ENCODE data around the gene IL17C. TPM values are rescaled to one million over a fixed set of nuclear protein-coding genes. Genes with fewer than 3 reads are reported as not detected.

IL17C gene
- polyA plus RNA-seq, 1 of the 3 experiments (the other 2 are of a cell fraction): 0.07 TPM

DNA sequence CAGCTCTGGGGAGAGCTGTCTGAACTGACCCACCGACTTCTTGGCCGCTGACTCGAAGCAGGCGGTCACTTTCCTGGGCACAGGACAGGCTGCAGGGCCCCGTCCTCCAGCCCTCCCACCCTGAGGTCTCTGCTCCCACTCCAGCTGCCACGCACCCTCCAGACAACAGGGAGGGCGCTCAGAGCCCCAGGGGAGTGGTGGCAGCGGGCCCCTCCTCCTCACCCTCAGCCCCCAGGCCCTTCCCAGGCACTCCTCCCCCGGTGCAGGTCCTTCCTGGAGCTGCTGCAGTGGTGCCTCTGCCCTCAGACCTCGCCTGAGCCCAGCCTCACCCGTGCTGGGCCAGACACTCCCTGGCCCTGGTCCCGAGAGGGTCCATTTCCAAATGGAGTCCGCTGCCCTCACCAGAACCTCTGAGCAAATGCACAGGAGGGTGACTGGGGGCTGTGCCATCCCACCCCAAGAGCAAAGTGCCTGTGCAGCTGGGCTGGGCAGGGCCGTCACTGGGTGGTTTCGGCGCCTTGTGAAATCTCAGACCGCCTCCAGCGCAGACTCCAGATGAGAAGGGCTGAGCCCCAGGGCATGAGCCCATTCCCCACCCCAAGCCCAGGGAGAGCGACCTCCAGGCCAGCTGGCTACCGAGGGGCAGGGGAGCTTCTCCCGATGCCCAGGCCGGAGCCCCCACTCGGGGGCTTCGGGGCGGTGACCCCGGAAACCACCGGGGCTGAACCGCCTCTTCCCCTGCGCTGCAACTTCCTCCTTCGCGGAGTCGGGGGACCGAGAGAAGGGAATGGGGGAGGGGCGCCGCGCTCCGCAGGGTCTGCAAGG lies 11.8 kb downstream of the IL17C start:
- peak; percentile 71 for DNase-seq
- Histone ChIP-seq H3K9me3 (no peaks in the 10 kb centered on the region), H4K20me1 (ENCODE audit: insufficient read depth) (no peaks in the 10 kb centered on the region), H3K9ac (peak overlapping the region; percentile 69), H3K36me3 (replicated peaks in 1 of 2; ENCODE audit: control insufficient read depth in 1 of 2, insufficient read depth in 2 of 2, low read length in 1 of 2) (peaks cover 0 to 6% of the 10 kb centered on the region in 2 experiments), H3K4me1 (ENCODE audit: control insufficient read depth in 1 of 2, insufficient read depth in 2 of 2, low read depth in 1 of 2, low read length in 1 of 2) (peaks cover 4 to 10% of the 10 kb centered on the region in 2 experiments; a peak in 2 of 4 replicates), H3K4me2 (peak overlapping the region; percentile 96), H3K27me3 (ENCODE audit: insufficient read depth) (no peaks in the 10 kb centered on the region), H3K79me2 (ENCODE audit: insufficient read depth) (no peaks in the 10 kb centered on the region), H3K4me3 (ENCODE audit: low read depth in 2 of 2, low read length in 1 of 2) (peak overlapping the region; percentile 78 to 83), H3K9me2 (no peaks in the 10 kb centered on the region), H3K27ac (ENCODE audit: low read depth in 2 of 2, low read length in 1 of 2) (no peak overlapping the region; a peak in 1 of 4 replicates), H3F3A (replicated peaks; ENCODE audit: insufficient read depth) (no peaks in the 10 kb centered on the region), H2AFZ (ENCODE audit: low read depth) (peak overlapping the region; percentile 56; the same call in 1 of the 2 replicates)
- 65% methylated on average over 9 of the region's 37 CpGs for WGBS (ENCODE audit: low lambda C conversion rate)
- ChIA-PET CTCF (interaction anchor here (0.7 to 1.9 kb wide), 7 partner anchors 11 to 135 kb away, joined by 3 to 6 read pairs (median 3); partner anchors contain the start of gene MVD), POLR2A (interaction anchor here (1.3 kb wide), 1 partner anchor 10 kb away, joined by 3 read pairs; no protein-coding TSS in a partner anchor)
- TF ChIP-seq, protein P1, sequence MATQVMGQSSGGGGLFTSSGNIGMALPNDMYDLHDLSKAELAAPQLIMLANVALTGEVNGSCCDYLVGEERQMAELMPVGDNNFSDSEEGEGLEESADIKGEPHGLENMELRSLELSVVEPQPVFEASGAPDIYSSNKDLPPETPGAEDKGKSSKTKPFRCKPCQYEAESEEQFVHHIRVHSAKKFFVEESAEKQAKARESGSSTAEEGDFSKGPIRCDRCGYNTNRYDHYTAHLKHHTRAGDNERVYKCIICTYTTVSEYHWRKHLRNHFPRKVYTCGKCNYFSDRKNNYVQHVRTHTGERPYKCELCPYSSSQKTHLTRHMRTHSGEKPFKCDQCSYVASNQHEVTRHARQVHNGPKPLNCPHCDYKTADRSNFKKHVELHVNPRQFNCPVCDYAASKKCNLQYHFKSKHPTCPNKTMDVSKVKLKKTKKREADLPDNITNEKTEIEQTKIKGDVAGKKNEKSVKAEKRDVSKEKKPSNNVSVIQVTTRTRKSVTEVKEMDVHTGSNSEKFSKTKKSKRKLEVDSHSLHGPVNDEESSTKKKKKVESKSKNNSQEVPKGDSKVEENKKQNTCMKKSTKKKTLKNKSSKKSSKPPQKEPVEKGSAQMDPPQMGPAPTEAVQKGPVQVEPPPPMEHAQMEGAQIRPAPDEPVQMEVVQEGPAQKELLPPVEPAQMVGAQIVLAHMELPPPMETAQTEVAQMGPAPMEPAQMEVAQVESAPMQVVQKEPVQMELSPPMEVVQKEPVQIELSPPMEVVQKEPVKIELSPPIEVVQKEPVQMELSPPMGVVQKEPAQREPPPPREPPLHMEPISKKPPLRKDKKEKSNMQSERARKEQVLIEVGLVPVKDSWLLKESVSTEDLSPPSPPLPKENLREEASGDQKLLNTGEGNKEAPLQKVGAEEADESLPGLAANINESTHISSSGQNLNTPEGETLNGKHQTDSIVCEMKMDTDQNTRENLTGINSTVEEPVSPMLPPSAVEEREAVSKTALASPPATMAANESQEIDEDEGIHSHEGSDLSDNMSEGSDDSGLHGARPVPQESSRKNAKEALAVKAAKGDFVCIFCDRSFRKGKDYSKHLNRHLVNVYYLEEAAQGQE (IDR thresholded peaks at IDR 0.05; ENCODE audit: low read depth, low read length): no peak
- 0 out of 2 replicates have a peak, but pooled peaks have one; percentile 19 for TF ChIP-seq MXI1 (IDR thresholded peaks at IDR 0.05; ENCODE audit: low read depth, low read length)
- TF ChIP-seq GABPA (IDR thresholded peaks at IDR 0.05; ENCODE audit: low read depth): peak; percentile 65
- TF ChIP-seq TAF1 (IDR thresholded peaks at IDR 0.05; ENCODE audit: borderline replicate concordance, low read depth, low read length): no peak
- TF ChIP-seq MEF2A (IDR thresholded peaks at IDR 0.05; ENCODE audit: borderline replicate concordance, low read depth): no peak
- TF ChIP-seq, protein P2, sequence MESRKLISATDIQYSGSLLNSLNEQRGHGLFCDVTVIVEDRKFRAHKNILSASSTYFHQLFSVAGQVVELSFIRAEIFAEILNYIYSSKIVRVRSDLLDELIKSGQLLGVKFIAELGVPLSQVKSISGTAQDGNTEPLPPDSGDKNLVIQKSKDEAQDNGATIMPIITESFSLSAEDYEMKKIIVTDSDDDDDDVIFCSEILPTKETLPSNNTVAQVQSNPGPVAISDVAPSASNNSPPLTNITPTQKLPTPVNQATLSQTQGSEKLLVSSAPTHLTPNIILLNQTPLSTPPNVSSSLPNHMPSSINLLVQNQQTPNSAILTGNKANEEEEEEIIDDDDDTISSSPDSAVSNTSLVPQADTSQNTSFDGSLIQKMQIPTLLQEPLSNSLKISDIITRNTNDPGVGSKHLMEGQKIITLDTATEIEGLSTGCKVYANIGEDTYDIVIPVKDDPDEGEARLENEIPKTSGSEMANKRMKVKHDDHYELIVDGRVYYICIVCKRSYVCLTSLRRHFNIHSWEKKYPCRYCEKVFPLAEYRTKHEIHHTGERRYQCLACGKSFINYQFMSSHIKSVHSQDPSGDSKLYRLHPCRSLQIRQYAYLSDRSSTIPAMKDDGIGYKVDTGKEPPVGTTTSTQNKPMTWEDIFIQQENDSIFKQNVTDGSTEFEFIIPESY (IDR thresholded peaks at IDR 0.05; ENCODE audit: borderline replicate concordance, low read depth): no peak
- TF ChIP-seq, protein P3, sequence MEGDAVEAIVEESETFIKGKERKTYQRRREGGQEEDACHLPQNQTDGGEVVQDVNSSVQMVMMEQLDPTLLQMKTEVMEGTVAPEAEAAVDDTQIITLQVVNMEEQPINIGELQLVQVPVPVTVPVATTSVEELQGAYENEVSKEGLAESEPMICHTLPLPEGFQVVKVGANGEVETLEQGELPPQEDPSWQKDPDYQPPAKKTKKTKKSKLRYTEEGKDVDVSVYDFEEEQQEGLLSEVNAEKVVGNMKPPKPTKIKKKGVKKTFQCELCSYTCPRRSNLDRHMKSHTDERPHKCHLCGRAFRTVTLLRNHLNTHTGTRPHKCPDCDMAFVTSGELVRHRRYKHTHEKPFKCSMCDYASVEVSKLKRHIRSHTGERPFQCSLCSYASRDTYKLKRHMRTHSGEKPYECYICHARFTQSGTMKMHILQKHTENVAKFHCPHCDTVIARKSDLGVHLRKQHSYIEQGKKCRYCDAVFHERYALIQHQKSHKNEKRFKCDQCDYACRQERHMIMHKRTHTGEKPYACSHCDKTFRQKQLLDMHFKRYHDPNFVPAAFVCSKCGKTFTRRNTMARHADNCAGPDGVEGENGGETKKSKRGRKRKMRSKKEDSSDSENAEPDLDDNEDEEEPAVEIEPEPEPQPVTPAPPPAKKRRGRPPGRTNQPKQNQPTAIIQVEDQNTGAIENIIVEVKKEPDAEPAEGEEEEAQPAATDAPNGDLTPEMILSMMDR (IDR thresholded peaks at IDR 0.05): no peak

Data from SK-N-SH (cell line).